Kidney capillary endothelial cell (primary cell): ENCODE results near the gene ARMC9.
"Not testable (repeated sequence)": the region's sequence is repeated elsewhere in the genome, so short reads cannot be mapped to it uniquely, and the experiment has no call there.

Experiments
- DNase-seq: peaks from one replicate; pipeline ENCODE4 v3.0.0-alpha.2; 2018; ENCODE audit warnings: low spot score

ARMC9 gene

GRCh38 chr2:231400681-231401080, 202.2 kb downstream of the ARMC9 start:
- not testable (repeated sequence) for DNase-seq

DNA sequence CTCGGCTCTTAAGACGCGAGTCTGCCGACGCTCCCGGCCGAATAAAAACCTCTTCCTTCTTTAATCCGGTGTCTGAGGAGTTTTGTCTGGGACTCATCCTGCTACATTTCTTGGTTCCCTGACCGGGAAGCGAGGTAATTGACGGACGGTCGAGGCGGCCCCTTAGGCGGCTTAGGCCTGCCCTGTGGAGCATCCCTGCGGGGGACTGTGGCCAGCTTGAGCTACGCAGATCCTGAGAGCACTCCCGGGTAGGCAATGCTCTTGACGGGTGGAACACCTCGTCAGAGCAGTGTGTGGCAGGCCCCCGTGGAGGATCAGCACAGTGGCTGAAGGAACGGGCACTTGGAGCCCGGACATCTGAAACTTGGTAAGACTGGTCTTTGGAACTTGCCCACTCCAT, 202.7 kb downstream of the ARMC9 start:
- not testable (repeated sequence) for DNase-seq

DNA sequence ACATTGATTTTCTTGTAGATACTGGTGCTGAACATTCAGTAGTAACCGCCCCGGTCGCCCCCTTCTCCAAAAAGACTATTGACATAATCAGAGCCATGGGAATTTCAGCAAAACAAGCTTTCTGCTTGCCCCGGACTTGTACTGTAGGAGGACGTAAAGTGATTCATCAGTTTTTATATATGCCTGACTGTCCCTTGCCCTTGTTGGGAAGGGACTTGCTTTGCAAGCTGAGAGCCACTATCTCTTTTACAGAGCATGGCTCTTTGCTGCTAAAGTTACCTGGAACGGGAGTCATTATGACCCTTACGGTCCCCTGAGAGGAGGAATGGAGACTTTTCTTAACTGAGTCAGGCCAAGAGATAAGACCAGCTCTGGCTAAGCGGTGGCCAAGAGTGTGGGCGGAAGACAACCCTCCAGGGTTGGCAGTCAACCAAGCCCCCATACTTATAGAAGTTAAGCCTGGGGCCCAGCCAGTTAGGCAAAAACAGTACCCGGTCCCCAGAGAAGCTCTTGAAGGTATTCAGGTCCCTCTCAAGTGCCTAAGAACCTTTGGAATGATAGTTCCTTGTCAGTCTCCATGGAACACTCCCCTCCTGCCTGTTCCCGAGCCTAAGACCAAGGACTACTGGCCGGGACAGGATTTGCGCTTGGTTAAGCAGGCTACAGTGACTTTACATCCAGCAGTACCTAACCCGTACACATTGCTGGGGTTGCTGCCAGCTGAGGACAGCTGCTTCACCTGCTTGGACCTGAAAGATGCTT, 205.2 kb downstream of the ARMC9 start:
- not testable (repeated sequence) for DNase-seq

DNA sequence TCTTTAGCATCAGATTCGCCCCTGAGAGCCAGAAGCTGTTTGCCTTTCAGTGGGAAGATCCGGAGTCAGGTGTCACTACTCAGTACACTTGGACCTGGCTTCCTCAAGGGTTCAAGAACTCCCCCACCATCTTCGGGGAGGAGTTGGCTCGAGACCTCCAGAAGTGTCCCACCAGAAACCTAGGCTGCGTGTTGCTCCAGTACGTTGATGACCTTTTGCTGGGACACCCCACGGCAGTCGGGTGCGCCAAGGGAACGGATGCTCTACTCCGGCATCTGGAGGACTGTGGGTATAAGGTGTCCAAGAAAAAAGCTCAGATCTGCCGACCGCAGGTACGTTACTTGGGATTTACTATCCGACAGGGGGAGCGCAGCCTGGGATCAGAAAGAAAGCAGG, 205.8 kb downstream of the ARMC9 start:
- not testable (repeated sequence) for DNase-seq

- not testable (repeated sequence) for DNase-seq
Observed at GRCh38 chr2:231405601-231406367, 207.4 kb downstream of the ARMC9 start.

- not testable (repeated sequence) for DNase-seq
Observed at GRCh38 chr2:231407686-231408085, 209.3 kb downstream of the ARMC9 start.

- not testable (repeated sequence) for DNase-seq
Observed at GRCh38 chr2:231408304-231408703, 209.9 kb downstream of the ARMC9 start.

DNA sequence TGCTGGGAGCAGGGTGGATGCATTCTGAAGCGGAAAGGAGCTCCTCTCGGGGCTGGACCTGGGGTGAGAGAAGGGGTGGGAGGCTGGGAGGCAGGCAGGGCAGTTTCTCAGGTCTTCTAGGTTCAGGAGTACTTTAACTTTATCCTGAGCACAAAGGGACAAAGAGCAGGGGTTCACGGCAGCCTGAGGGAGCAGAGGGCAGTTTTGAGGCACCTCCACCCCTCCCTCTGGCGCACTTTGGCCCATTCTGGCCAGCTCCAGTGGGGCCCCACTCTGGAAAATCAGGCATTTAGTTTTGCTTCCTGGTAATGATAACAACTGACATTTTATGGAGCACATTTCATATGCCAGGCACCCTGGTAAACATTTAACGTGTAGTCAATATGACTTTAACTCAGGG, 211.3 kb downstream of the ARMC9 start:
- no peak for DNase-seq

DNA sequence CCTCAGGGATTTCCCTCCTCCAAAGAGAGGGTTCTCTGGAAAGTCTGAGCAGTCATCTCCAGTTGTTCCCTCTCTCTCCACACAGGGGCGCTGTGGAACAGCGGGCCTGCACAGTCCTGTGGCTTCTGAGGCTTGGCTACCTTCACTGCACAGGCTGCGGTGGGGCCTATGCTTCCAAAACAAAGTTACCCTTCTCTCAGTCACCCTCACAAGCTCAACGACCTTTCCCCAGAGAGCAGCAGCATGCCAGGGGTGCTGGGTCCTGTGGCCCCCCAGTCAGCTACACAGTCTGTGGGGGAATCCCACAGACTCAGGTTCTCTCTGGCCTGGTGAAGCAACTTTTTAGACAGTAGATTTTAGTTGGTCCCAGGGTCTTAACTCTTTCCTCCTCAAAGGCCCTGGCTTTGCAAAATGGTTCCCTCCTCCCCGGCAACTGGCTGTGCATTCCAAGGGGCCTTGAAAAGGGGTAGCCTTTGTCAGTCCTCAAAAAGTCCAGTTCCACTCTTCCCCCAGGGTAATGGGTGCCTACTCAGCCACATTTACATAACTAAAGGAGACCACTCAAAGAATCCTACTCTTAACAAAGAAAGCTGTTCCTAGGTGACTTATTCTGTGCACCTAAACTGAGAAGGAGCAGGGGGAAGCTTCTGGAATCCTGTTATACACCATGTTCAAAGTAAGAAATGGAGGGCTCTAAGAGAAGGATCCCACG, 212.0 kb downstream of the ARMC9 start:
- no peak for DNase-seq

DNA sequence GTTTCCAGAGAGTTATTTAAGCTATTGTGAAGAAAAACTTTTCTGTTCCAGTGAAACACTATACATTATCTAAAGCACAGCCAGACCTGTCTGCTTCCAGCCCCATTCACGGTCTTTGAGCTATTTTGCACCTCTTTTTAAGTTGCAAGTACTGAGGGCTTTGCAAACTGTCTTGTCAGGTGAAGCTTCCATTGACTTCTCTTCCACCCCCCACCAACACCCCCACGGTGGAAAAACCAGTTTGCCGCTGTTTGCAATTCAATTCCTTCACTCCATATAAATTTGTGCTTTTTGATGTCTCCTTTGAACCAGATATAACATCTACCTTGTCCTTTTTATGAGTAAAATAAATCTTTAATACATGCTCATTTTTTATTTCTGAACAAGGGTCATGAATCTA, 212.8 kb downstream of the ARMC9 start:
- DNase-seq: no peak

GRCh38 chr2:231411831-231412617, 213.6 kb downstream of the ARMC9 start:
- DNase-seq: peak; percentile 86

DNA sequence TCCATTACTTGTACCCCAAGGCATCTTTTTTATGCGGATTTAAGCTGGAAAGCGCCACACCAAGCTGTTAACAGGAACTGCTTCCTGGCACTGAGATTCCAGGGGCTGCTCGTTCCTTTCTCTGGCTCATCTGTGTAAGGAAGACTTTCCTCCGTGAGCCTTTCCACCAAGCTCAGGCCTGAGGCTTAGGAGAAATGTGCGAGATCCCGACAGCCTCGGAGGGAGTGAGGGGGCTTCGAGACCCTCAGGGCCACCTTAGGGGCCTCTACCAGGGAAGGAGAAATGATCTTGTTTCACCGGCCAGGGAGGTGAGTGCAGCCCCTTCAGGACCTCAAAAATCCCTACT, 214.2 kb downstream of the ARMC9 start:
- no peak for DNase-seq

- DNase-seq: no peak
Observed at GRCh38 chr2:231413456-231413855, 215.0 kb downstream of the ARMC9 start.

- no peak for DNase-seq
Observed at GRCh38 chr2:231413921-231414476, 215.6 kb downstream of the ARMC9 start.

DNA sequence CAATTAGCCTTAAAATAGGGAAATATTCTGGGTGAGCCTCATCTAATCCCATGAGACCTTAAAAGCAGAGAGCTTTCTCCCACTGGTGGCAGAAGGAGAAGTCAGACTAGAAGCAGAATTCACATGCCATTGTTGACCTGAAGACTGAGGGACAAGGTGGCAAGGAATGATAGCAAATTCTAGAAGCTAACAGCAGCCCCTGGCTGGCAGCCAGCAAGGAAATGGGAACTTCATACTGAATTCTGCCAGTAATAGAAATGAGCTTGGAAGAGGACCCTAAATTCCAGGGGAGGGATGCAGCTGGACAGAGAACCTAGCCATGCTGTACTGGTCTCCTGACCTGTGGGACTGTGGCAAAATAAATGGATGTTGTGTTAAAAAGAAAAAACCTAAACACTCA, 216.6 kb downstream of the ARMC9 start:
- no peak for DNase-seq

GRCh38 chr2:231418820-231419640, 220.6 kb downstream of the ARMC9 start:
- DNase-seq: no peak

DNA sequence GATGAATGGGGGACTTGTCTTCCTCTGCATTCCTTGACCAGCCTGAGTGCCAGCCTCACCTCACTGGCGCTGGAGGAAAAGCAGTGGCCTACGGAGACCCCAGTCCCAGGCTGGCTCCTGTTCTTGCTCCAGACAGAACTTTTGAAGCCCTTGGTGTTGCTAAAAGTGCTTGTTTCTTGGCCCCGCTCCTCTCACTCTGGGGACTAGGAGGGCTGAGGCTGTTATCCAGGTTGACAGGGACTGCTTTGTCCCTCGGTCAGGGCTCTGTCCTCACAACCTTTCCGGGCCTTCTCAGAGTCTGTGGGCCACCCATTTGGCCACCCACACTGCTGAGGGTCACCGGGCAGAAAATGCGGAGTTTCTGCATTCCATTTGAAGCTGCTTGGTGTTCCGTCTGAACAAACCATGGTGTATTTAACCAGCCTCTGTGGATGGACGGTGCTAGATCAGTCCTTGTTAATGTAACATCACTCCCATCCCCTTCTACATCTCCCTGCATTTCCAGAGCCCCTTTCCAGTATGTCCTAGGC, 222.7 kb downstream of the ARMC9 start:
- no peak for DNase-seq

DNA sequence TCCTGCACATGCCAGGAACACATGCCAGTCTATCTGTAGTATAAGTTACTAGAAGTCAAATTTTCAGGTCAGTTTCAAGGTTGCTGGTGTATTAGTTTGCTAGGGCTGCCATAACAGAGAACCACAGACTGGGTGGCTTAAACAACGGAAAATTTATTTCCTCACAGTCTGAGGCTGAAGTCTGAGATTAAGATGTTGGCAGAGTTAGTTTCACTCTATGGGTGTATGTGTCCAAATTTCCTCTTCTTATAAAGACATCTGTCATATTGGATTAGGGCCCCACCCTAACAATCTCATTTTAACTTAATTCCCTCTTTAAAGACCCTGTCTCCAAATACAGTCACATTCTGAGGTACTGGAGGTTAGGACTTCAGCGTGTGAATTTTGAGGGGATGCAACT, 223.6 kb downstream of the ARMC9 start:
- no peak for DNase-seq

GRCh38 chr2:231423176-231423575, 224.7 kb downstream of the ARMC9 start:
- no peak for DNase-seq
